H1 (cell line): ENCODE data around the gene SLC9A2. TPM values are rescaled to one million over a fixed set of nuclear protein-coding genes. Genes with fewer than 3 reads are reported as not detected.

ENCODE experiments used
- CTCF ChIA-PET: fragments of 300-600 bp; sonication (Branson Sonifier 250); formaldehyde crosslinking; loops from one replicate; lab custom pipeline; 2021; ENCODE audit not compliant: partially characterized antibody; lab: Charles Lee
- POLR2A ChIA-PET: fragments of 300-600 bp; sonication (Branson Sonifier 250); formaldehyde crosslinking; loops from one replicate; lab custom pipeline; 2021; ENCODE audit warnings: inconsistent platforms; ENCODE audit not compliant: partially characterized antibody; lab: Charles Lee
- DNase-seq, 2 experiments: peaks; one replicate each; pipeline versions ENCODE4 v3.0.0 to v3.0.0-alpha.2; 2010 to 2022; ENCODE audit warnings: low spot score in 2 of 2, low read depth in 1 of 2, mixed read lengths in 1 of 2
- FAIRE-seq: peaks from 2 replicates; lab custom pipeline; 2011; peaks lifted over from hg19 to GRCh38; lab: Jason Lieb, UNC
- H2AFZ ChIP-seq: 2 replicates; pipeline ENCODE4 v1.8.1; 2012; ENCODE audit warnings: low read length, inconsistent platforms
- H2AK5ac ChIP-seq: 2 replicates; pipeline ENCODE4 v1.6.1; 2013; ENCODE audit warnings: low read depth, low read length
- H2BK120ac ChIP-seq: replicated peaks from 2 replicates; pipeline ENCODE3; 2013; ENCODE audit warnings: low read depth, low read length, inconsistent platforms
- H2BK12ac ChIP-seq: 2 replicates; pipeline ENCODE4 v1.6.1; 2013; ENCODE audit warnings: low read depth, low read length
- H2BK15ac ChIP-seq: 2 replicates; pipeline ENCODE4 v1.6.1; 2013; ENCODE audit warnings: low read length
- H2BK20ac ChIP-seq: 2 replicates; pipeline ENCODE4 v1.6.1; 2013; ENCODE audit warnings: low read length
- H2BK5ac ChIP-seq: 2 replicates; pipeline ENCODE4 v1.6.1; 2013; ENCODE audit warnings: low read depth, low read length
- H3K14ac ChIP-seq: 2 replicates; pipeline ENCODE4 v1.6.1; 2013; ENCODE audit warnings: inconsistent platforms; ENCODE audit not compliant: insufficient read length
- H3K18ac ChIP-seq: 2 replicates; pipeline ENCODE4 v1.6.1; 2013; ENCODE audit warnings: low read length; ENCODE audit errors: extremely low read depth
- H3K23ac ChIP-seq: 2 replicates; pipeline ENCODE4 v1.6.1; 2013; ENCODE audit warnings: inconsistent platforms; ENCODE audit not compliant: insufficient read length
- H3K23me2 ChIP-seq: 2 replicates; pipeline ENCODE4 v1.6.1; 2013; ENCODE audit warnings: low read depth, low read length
- H3K27ac ChIP-seq: 2 replicates; pipeline ENCODE4 v1.6.1; 2011; ENCODE audit warnings: low read depth, low read length, inconsistent platforms
- H3K27me3 ChIP-seq, 4 experiments: replicated peaks in 1 of 4; 1 replicate in 1 of 4; 2 replicates in 3 of 4; pipeline versions ENCODE4 v1.6.1 to v1.8.1; 2011 to 2013; ENCODE audit warnings: low read length in 3 of 4, mild to moderate bottlenecking in 3 of 4, inconsistent platforms in 2 of 4, mixed read lengths in 2 of 4, moderate library complexity in 1 of 4; ENCODE audit not compliant: control insufficient read depth in 3 of 4, insufficient read depth in 3 of 4; ENCODE audit errors: extremely low read depth in 1 of 4
- H3K36me3 ChIP-seq, 4 experiments: 2 replicates each; pipeline versions ENCODE4 v1.6.1 to v1.8.1; 2011 to 2013; ENCODE audit warnings: mild to moderate bottlenecking in 4 of 4, low read length in 3 of 4, moderate library complexity in 2 of 4, control low read depth in 1 of 4, inconsistent platforms in 1 of 4; ENCODE audit not compliant: insufficient read depth in 4 of 4, control insufficient read depth in 2 of 4
- H3K4ac ChIP-seq: replicated peaks from 2 replicates; pipeline ENCODE3; 2013; ENCODE audit warnings: low read length, low read depth, mixed read lengths, inconsistent platforms; ENCODE audit not compliant: insufficient read length
- H3K4me1 ChIP-seq, 4 experiments: replicated peaks in 1 of 4; 1 replicate in 1 of 4; 2 replicates in 3 of 4; pipeline versions ENCODE4 v1.6.1 to v1.8.1; 2011 to 2013; ENCODE audit warnings: low read length in 3 of 4, inconsistent platforms in 2 of 4, mixed read lengths in 1 of 4; ENCODE audit not compliant: insufficient read depth in 4 of 4, control insufficient read depth in 3 of 4
- H3K4me2 ChIP-seq, 2 experiments: 2 replicates each; pipeline versions ENCODE4 v1.6.1 to v1.8.1; 2011 to 2013; ENCODE audit warnings: low read depth in 2 of 2, low read length in 2 of 2, control low read depth in 1 of 2, inconsistent platforms in 1 of 2, mild to moderate bottlenecking in 1 of 2; ENCODE audit not compliant: insufficient read depth in 1 of 2
- H3K4me3 ChIP-seq, 4 experiments: fragments of 200-600, 300-600 bp in 1 of 4; sonication (generic), shearing (Covaris generic), sonication (Bioruptor Twin) in 1 of 4; 2 replicates each; pipeline versions ENCODE4 v1.5.1 to v1.8.1; 2011 to 2016; ENCODE audit warnings: low read length in 4 of 4, low read depth in 3 of 4, control low read depth in 2 of 4, inconsistent platforms in 2 of 4, mild to moderate bottlenecking in 2 of 4, mixed read lengths in 1 of 4, moderate library complexity in 1 of 4; ENCODE audit not compliant: insufficient read depth in 2 of 4; ENCODE audit errors: extremely low read depth in 1 of 4
- H3K56ac ChIP-seq: replicated peaks from 2 replicates; pipeline ENCODE3; 2013; ENCODE audit warnings: low read depth, mild to moderate bottlenecking, mixed read lengths, low read length, inconsistent platforms; ENCODE audit not compliant: insufficient read length
- H3K79me1 ChIP-seq: 2 replicates; pipeline ENCODE4 v1.6.1; 2013; ENCODE audit warnings: low read depth, low read length, control low read depth
- H3K79me2 ChIP-seq, 2 experiments: 2 replicates each; pipeline versions ENCODE4 v1.6.1 to v1.8.1; 2012 to 2013; ENCODE audit warnings: low read length in 2 of 2, mild to moderate bottlenecking in 2 of 2, inconsistent platforms in 1 of 2; ENCODE audit not compliant: insufficient read depth in 2 of 2, control insufficient read depth in 1 of 2
- H3K9ac ChIP-seq, 4 experiments: replicated peaks in 1 of 4; 1 replicate in 1 of 4; 2 replicates in 3 of 4; pipeline versions ENCODE4 v1.6.1 to v1.8.1; 2011 to 2013; ENCODE audit warnings: low read depth in 3 of 4, low read length in 3 of 4, control low read depth in 2 of 4, mild to moderate bottlenecking in 2 of 4, moderate library complexity in 2 of 4, inconsistent platforms in 1 of 4; ENCODE audit errors: extremely low read depth in 1 of 4
- H3K9me3 ChIP-seq, 2 experiments: 2 replicates each; pipeline versions ENCODE4 v1.6.1 to v1.8.1; 2012 to 2013; ENCODE audit warnings: mild to moderate bottlenecking in 2 of 2, moderate library complexity in 2 of 2, control low read depth in 1 of 2, inconsistent platforms in 1 of 2, low read depth in 1 of 2, low read length in 1 of 2, mixed read lengths in 1 of 2; ENCODE audit not compliant: insufficient read depth in 2 of 2
- H4K20me1 ChIP-seq, 2 experiments: replicated peaks in 1 of 2; 2 replicates each; pipeline versions ENCODE3 to v1.8.1; 2011 to 2013; ENCODE audit warnings: inconsistent platforms in 2 of 2, low read length in 2 of 2, mild to moderate bottlenecking in 1 of 2; ENCODE audit not compliant: insufficient read depth in 2 of 2, control insufficient read depth in 1 of 2
- H4K5ac ChIP-seq: 2 replicates; pipeline ENCODE4 v1.6.1; 2013; ENCODE audit warnings: low read length, low read depth, mixed read lengths, inconsistent platforms; ENCODE audit not compliant: insufficient read length
- H4K8ac ChIP-seq: 2 replicates; pipeline ENCODE4 v1.8.0; 2013; ENCODE audit warnings: mild to moderate bottlenecking, moderate library complexity, low read length, inconsistent platforms; ENCODE audit not compliant: insufficient read depth; ENCODE audit errors: extremely low read depth
- H4K91ac ChIP-seq: replicated peaks from 2 replicates; pipeline ENCODE3; 2013; ENCODE audit warnings: low read length, mixed read lengths, inconsistent platforms; ENCODE audit not compliant: insufficient read length
- CTBP2 ChIP-seq: IDR thresholded peaks from 2 replicates; pipeline ENCODE4 v1.7.0; 2011; ENCODE audit warnings: borderline replicate concordance, mild to moderate bottlenecking, moderate library complexity, mixed read lengths, low read length; ENCODE audit not compliant: insufficient read depth, insufficient read length
- GTF2F1 ChIP-seq: IDR thresholded peaks from 2 replicates; pipeline ENCODE4 v1.6.1; 2012; ENCODE audit warnings: low read depth, low read length, improper control_type of control experiment, borderline replicate concordance
- JUN ChIP-seq: IDR thresholded peaks from 2 replicates; pipeline ENCODE4 v1.6.1; 2011; ENCODE audit warnings: low read depth, mild to moderate bottlenecking, improper control_type of control experiment, low read length
- KDM4A ChIP-seq: IDR thresholded peaks from one replicate; pipeline ENCODE4 v1.7.1; 2012; ENCODE audit warnings: low read depth, mild to moderate bottlenecking, moderate library complexity, low read length, inconsistent platforms; ENCODE audit not compliant: severe bottlenecking
- MAFK ChIP-seq: IDR thresholded peaks from 2 replicates; pipeline ENCODE4 v1.6.1; 2012; ENCODE audit warnings: low read depth, mild to moderate bottlenecking, improper control_type of control experiment, low read length
- NRF1 ChIP-seq: IDR thresholded peaks from 2 replicates; pipeline ENCODE4 v1.6.1; 2011; ENCODE audit warnings: mild to moderate bottlenecking, low read depth, low read length, improper control_type of control experiment
- POLR2A ChIP-seq, 2 experiments: IDR thresholded peaks; 1 replicate in 1 of 2; 2 replicates in 1 of 2; pipeline ENCODE4 v1.6.1; 2011; ENCODE audit warnings: low read depth in 2 of 2, low read length in 2 of 2, mild to moderate bottlenecking in 2 of 2; ENCODE audit errors: control extremely low read depth in 1 of 2
- POLR2AphosphoS5 ChIP-seq: IDR thresholded peaks from 2 replicates; pipeline ENCODE4 v1.6.1; 2011; ENCODE audit warnings: low read depth, low read length
- SRF ChIP-seq: IDR thresholded peaks from 2 replicates; pipeline ENCODE4 v1.6.1; 2011; ENCODE audit warnings: mild to moderate bottlenecking, low read depth, low read length, moderate library complexity
- TAF7 ChIP-seq: optimal IDR thresholded peaks from 2 replicates; pipeline ENCODE3; 2011; ENCODE audit warnings: low read depth, mild to moderate bottlenecking, inconsistent platforms, low read length, moderate library complexity, borderline replicate concordance
- TBP ChIP-seq: IDR thresholded peaks from 2 replicates; pipeline ENCODE4 v1.6.1; 2011; ENCODE audit warnings: low read depth, low read length, improper control_type of control experiment
- WGBS, 2 experiments: shearing (Covaris generic) in 1 of 2; methylation state at CpG; one replicate each; pipeline versions ENCODE4 v1.1.6 to v1.1.7; 2013 to 2015; ENCODE audit warnings: low lambda C conversion rate in 2 of 2, mixed read lengths in 2 of 2, inconsistent platforms in 1 of 2, low coverage in 1 of 2, missing lambda C conversion rate in 1 of 2; ENCODE audit not compliant: insufficient replicate concordance in 2 of 2, insufficient coverage in 1 of 2, insufficient read length in 1 of 2; ENCODE audit errors: extremely low coverage in 1 of 2, missing lambda C conversion rate in 1 of 2; 5-methylcytosine and 5-hydroxymethylcytosine counted together
- polyA plus RNA-seq, 7 experiments: library from polyadenylated mRNA; depleted of rRNA in 3 of 7; stranded (reverse) in 5 of 7; unstranded in 2 of 7; fragments of >200 nt in 5 of 7; fragments of 200-250 nt in 2 of 7; gene quantifications; 1 replicate in 5 of 7; 2 replicates in 1 of 7; 4 replicates in 1 of 7; pipeline versions ENCODE4 v1.2.1 to v1.2.3, GENCODE V29; 2011 to 2013; ENCODE audit warnings: missing spikeins in 2 of 7, mixed read lengths in 2 of 7
- total RNA-seq: library from RNA; stranded (reverse); fragmentation: NEBNext Ultra II Directional; extraction: Animal tissue kit (Norgen Biotek cat#: 25700); gene quantifications from 2 replicates; pipeline ENCODE4 v1.2.1, GENCODE V29; 2021

SLC9A2 gene
- total and polyA plus RNA-seq, 2 of the 8 experiments (the other 6 are each of a cell fraction or from before 2014, with no cell fraction given): 0.06 to 0.13 TPM

DNA sequence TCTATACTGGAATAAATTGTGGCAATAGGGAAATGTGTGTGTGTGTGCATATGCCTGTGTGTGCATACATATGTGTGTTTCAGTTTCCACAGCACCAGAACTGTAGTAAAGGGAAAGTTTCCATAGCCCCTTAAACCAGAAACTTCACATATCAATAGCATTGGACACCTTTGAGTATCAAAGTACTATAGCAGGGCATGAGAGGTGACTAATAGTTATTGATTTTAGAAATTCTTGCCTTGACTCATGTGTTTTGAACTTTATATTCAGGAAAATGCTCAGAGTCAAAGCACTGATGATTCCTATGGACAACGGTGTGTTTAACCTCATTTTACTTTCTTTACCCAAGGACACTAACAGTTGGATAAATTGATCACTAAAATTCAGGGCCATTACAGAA is 50.0 kb downstream of the SLC9A2 start:
- Histone ChIP-seq H2AK5ac (no peak overlapping the region), H3K79me2 (no peaks in the 10 kb centered on the region), H3K4me1 (no peaks in the 10 kb centered on the region), H3K23me2 (no peaks in the 10 kb centered on the region), H3K79me1 (no peaks in the 10 kb centered on the region), H3K23ac (no peak overlapping the region), H2BK5ac (no peak overlapping the region), H3K9ac (no peak overlapping the region), H2BK15ac (no peak overlapping the region), H3K27me3 (no peaks in the 10 kb centered on the region), H2BK20ac (no peak overlapping the region), H2AFZ (no peak overlapping the region), H4K91ac (no peak overlapping the region), H3K18ac (no peak overlapping the region), H3K27ac (no peak overlapping the region), H2BK12ac (no peak overlapping the region), H3K14ac (no peak overlapping the region), H2BK120ac (no peak overlapping the region), H4K8ac (no peak overlapping the region), H3K56ac (no peak overlapping the region), H4K20me1 (no peaks in the 10 kb centered on the region), H4K5ac (no peak overlapping the region), H3K36me3 (no peaks in the 10 kb centered on the region), H3K4me2 (no peak overlapping the region), H3K4ac (no peak overlapping the region), H3K9me3 (0 out of 4 replicates have a peak, but pooled peaks cover 0 to 2% of the 10 kb centered on the region in 2 experiments), H3K4me3 (no peak overlapping the region)
- FAIRE-seq: no peak
- ChIA-PET POLR2A (no interaction called here), CTCF (no interaction called here)
- DNase-seq: no peak
- WGBS, 2 experiments: 100% methylated on average over 1 of the region's 1 CpG; no CpG with 5 or more reads in 1 of the 2 experiments
- TF ChIP-seq CTBP2: no peak
- no peak for TF ChIP-seq MAFK
- TF ChIP-seq TBP: no peak
- no peak for TF ChIP-seq POLR2A (IDR thresholded peaks at IDR 0.05; ENCODE audit: control extremely low read depth in 1 of 2, low read depth in 2 of 2, low read length in 2 of 2)
- no peak for TF ChIP-seq TAF7
- no peak for TF ChIP-seq NRF1
- no peak for TF ChIP-seq POLR2AphosphoS5
- no peak for TF ChIP-seq JUN
- no peak for TF ChIP-seq KDM4A
- TF ChIP-seq SRF: no peak
- no peak for TF ChIP-seq GTF2F1
